ENCODE results near the gene DLX6.
"Not testable (repeated sequence)": the region's sequence is repeated elsewhere in the genome, so short reads cannot be mapped to it uniquely, and the experiment has no call there.

The DLX6 gene

DNA sequence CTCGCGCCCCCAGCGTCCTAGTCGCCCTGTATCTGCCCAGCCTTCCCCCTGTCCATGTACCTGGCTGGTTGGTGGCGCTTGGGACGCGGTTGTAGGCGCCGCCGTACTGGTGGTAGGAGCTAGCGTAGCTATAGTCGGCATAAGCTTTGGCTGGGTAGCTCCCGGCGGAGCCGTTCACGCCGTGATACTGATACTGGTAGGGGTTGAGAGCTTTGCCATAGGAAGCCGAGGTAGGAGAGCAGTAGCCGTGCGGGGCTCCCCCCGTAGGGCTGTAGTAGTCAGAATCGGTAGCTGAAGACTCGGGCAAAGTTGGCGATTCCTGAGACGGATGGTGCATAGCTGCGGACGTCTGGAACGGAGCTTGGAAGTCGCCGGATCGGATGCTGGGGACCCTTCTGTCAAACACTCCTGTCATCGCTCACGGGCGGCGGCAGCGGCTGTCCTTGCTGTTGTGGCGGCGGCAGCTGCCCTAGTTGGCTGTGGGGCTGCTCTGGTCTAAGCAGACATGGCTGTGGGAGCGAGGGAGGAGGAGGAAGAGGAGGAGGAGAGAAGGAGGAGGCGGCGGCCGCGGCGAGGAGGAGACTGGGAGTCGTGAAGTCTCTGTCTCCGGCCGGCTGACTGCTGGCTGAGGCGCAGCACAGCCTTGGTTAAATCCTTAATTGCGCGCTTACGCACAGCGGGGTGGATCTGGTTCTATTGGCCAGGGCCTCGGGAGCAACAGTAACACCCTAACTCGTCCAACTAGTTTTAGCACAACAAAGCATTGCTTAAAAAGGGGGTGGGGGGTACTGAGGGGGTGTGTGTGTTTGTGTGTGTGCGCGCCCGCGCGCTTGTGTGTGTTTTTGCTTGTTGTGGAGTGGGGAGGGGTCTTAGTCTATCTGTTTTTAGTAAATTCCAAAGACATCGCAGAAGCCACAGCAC is 19.1 kb downstream of the DLX6 start, which contains the start of gene DLX5:
DLX5 (minus strand) TSS at position 623 of the 921 bp plus-strand sequence; CDS start at position 415, 208 bp downstream.
- DNase-seq (ENCODE audit: low spot score) = peak; percentile 63

DNA sequence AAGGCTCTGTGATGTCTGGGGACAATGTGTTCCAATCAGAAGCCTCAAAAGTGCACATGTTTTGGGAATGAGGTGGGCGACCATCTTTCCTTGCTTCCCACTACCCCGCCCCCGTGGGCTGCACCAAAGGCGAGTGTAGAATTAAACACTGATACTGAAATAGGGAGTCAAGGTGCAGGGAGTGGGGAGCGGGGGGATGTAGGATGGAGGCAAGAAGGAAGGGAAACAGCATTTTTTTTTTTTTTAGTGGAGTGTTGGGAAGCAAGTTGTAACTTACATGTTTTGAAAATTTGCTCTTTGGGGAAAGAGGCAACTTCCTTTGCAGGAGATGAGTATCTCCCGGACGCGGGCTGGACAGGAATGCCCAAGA is 19.8 kb downstream of the DLX6 start:
- DNase-seq (ENCODE audit: low spot score) = no peak

DNA sequence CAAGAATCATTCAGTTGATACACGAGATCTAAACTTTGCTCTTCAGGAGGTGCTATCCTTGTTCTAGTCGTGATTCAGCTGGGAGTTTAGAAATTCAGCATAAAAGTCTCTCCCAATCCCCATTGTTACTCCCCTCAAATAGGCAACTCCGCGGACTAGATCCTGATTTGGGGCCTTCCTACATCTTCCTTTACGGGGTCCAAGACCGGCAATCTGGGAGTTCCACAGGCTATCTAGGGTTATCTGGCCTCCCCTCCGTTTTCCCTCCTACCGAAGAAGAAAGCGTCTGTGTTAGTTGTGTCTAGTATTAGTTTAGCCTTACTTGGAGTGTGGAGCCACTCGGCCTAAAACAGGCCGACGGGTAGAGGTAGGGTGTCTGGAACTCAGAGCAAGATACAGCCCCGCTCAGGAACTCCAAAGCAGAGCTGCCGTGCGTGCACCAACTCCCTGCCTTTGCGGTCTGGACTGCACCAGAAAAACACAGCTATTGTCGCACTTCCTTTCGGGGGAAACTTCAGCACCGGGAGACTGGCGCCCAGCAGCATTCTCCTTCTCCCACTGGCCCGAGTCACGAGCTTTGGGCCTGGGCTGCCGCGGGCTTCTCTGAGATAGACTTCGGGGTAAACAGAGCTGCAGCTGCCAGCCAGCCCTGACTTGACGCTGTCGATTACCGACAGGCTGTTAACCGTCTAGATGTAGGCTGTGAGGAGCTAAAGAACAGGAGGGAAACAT is 20.8 kb downstream of the DLX6 start:
- DNase-seq (ENCODE audit: low spot score) = no peak

DNA sequence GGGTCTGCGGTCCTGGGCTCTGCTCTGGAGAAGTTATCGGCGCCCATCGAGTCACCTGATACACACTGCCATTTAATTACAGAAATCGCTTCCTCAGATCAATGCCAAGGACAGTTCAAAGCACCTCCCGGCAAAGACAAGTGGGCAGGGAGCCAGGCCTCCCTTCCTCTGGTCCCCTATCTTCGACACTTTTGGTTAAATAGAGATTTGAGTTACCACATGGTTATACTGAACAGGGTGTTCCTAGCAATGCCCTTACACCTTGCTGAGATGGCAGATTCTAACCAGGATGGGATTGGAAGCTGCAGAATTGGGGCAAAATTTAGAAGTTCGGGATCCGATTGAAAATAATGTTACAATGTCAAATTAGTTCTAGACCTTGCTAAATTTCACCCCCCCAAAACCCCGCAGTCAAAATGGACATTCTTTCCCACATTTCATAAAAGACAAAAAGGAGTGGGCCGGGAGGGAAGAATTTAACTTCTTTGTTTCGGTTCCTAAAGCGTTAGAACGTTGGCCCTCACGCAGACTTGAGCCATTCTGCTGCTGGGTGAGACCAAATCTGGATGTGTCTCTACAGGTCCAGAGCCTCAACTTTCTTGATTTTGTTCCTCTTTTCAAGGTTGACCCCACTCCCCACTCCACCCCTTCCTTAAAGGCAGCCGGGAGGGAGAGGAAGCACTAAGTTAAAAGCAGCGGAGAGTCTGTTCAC is 21.5 kb downstream of the DLX6 start:
- no peak for DNase-seq (ENCODE audit: low spot score)

DNA sequence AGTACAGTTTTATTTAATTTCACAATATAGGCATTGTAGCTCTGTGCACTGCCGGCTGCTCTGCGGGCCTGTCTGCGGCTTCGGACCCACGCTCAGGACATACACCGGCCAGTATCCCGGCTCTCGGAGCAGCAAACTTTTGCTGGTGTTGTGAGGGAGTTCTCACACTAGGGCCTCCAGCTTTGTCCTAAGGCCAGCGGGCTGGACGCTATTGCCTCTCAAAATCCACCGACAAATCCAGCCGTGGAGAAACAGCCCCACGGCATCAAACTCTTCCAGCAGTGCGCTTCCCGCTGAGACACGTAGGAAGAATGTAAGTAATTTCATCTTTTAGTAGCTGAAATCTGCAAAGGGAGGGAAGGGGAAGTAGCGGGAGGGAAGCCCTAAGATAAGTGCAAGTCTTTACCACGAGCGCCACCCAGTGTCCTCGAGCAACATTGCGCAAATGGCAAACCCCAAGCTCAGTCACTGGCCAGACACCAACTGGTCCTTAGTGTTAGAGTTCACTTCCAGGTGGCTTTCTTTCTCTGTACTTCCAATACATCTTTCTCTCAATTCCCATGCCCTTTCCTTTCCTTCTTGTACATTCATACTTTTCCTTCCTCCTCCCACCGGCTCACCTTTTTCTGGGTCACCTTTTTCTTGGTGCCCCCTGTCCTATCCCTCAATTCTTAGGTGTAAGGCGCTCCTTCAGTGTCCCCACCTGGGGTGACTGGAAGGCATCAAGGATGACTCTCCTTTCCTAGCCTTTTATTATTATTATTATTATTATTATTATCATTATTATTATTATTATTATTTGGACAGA is 22.3 kb downstream of the DLX6 start:
- peak; percentile 91 for DNase-seq (ENCODE audit: low spot score)

DNA sequence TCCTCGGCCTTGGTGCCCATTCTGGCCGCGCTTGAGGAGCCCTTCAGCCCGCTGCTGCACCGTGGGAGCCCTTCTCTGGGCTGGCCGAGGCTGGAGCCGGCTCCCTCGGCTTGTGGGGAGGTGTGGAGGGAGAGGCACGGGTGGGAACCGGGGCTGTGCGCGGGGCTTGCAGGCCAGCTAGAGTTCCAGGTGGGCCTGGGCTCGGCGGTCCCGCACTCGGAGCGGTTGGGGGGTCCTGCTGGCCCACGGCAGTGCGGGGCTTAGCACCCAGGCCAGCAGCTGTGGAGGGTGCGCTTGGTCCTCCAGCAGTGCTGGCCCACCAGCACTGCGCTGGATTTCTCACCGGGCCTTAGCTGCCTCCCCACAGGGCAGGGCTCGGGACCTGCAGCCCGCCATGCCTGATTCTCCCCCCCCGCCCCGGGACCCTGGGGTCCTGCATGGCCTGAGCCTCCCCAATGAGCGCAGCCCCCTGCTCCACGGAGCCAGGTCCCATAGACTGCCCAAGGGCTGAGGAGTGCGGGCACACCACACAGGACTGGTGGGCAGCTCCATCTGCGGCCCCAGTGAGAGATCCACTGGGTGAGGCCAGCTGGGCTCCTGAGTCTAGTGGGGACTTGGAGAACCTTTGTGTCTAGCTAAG is 29.0 kb downstream of the DLX6 start:
- not testable (repeated sequence) for DNase-seq (ENCODE audit: low spot score)

DNA sequence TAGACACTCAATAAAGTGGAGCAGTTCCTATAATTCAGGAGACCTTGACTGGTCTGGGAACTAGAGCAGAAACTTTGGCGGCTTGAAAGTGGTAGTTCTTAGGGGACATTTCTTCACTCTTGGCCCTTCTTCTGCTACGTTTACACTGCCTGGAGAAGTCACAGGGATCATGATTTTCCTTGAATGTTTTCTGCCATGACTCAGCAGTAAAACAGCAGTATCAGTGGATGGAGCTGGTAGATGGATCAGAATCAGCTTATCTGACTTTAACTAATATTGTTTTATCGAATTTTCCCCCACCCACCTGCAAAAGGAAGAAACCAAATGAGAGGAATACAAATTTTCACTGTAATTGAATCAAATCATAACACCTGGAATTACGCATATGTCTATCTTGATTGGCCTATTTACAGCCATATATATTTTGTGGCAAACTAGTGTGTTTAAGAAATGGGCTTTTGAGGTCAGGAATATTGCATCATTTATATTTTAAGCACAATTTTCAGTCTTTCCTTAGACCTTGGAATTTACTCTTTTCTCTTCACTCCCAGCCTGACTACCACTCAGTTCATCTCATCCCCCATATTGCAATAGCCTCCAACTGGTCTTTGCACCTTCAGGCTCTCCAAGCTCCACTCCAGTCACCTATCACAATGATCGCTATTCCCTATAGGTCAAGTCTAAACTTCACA is 34.2 kb downstream of the DLX6 start:
- DNase-seq (ENCODE audit: low spot score) = no peak

DNA sequence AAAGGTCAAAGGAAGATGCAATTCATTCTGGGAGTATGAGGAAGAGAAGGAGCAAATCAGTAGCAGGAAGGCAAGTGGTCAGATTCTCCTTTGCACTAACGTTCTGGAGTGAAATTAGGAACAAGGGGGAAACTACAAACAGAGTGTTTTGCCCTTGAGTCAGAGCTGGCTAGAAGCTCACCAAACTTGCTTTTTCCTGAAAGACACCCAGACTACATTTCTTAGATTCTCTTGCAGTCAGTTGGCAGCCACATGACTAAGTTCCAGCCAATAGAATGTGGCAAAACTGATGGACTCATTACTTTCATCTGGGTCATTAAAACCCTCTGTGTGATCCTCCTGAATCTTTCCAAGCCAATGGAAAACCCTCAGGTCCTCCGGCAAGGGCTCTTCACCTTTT is 37.9 kb downstream of the DLX6 start:
- peak; percentile 55 for DNase-seq (ENCODE audit: low spot score)

Measured in AG08396 (cell line).